Stimulated activated naive CD8-positive, alpha-beta T cell treated with anti-CD3 and anti-CD28 coated beads, Interleukin-15, Interleukin-2, amounts not matched to agents 100 ng/mL and 50 ng/mL, for 24 hours (primary cell): ENCODE data around the gene FHIT.
A peak's percentile ranks its signal among the peaks of the same experiment; 100 is the strongest.
"Not testable (repeated sequence)": the region's sequence is repeated elsewhere in the genome, so short reads cannot be mapped to it uniquely, and the experiment has no call there.

Source experiments
- H3K27ac Mint-ChIP-seq: one replicate; pipeline ENCODE4 v1.8.0; 2021; ENCODE audit warnings: mild to moderate bottlenecking, mixed read lengths
- H3K27me3 Mint-ChIP-seq: one replicate; pipeline ENCODE4 v1.8.0; 2021; ENCODE audit warnings: mixed read lengths
- H3K36me3 Mint-ChIP-seq: one replicate; pipeline ENCODE4 v1.8.0; 2021; ENCODE audit warnings: low read depth, mixed read lengths
- H3K4me1 Mint-ChIP-seq: one replicate; pipeline ENCODE4 v1.8.0; 2021; ENCODE audit warnings: low read depth, mixed read lengths
- H3K4me3 Mint-ChIP-seq: one replicate; pipeline ENCODE4 v1.8.0; 2021; ENCODE audit warnings: mild to moderate bottlenecking, mixed read lengths
- H3K9me3 Mint-ChIP-seq: one replicate; pipeline ENCODE4 v1.8.0; 2021; ENCODE audit warnings: mixed read lengths

FHIT gene

GRCh38 chr3:61201071-61201470, 50.2 kb downstream of the FHIT start:
- no peaks in the 10 kb centered on the region for H3K27me3 Mint-ChIP-seq
- H3K36me3 Mint-ChIP-seq: peaks cover 6% of the 10 kb centered on the region
- H3K9me3 Mint-ChIP-seq: no peaks in the 10 kb centered on the region
- H3K27ac Mint-ChIP-seq: no peak overlapping the region
- H3K4me1 Mint-ChIP-seq: no peaks in the 10 kb centered on the region
- H3K4me3 Mint-ChIP-seq: no peak overlapping the region

- Mint-ChIP-seq H3K9me3 (no peaks in the 10 kb centered on the region), H3K27me3 (no peaks in the 10 kb centered on the region), H3K4me1 (peaks cover 2% of the 10 kb centered on the region)
Measured at GRCh38 chr3:61200270-61200669, 51.0 kb downstream of the FHIT start.

GRCh38 chr3:61199843-61200242, 51.4 kb downstream of the FHIT start:
- H3K9me3 Mint-ChIP-seq: no peaks in the 10 kb centered on the region
- H3K4me3 Mint-ChIP-seq: no peak overlapping the region
- H3K27me3 Mint-ChIP-seq: no peaks in the 10 kb centered on the region
- H3K36me3 Mint-ChIP-seq: peaks cover 6% of the 10 kb centered on the region
- no peak overlapping the region for H3K27ac Mint-ChIP-seq
- peaks cover 4% of the 10 kb centered on the region for H3K4me1 Mint-ChIP-seq

More at GRCh38 chr3:61200270-61200669, 51.0 kb downstream of the FHIT start:
- Mint-ChIP-seq H3K36me3 (peaks cover 6% of the 10 kb centered on the region), H3K4me3 (no peak overlapping the region), H3K27ac (no peak overlapping the region)

GRCh38 chr3:61194892-61195538, 56.2 kb downstream of the FHIT start:
- H3K27me3 Mint-ChIP-seq: no peaks in the 10 kb centered on the region
- H3K27ac Mint-ChIP-seq: no peak overlapping the region
- no peaks in the 10 kb centered on the region for H3K9me3 Mint-ChIP-seq
- peaks cover 4% of the 10 kb centered on the region for H3K4me1 Mint-ChIP-seq
- H3K36me3 Mint-ChIP-seq: peaks cover 14% of the 10 kb centered on the region
- no peak overlapping the region for H3K4me3 Mint-ChIP-seq

- peaks cover 3% of the 10 kb centered on the region for H3K9me3 Mint-ChIP-seq
- H3K27me3 Mint-ChIP-seq: no peaks in the 10 kb centered on the region
- H3K27ac Mint-ChIP-seq: no peak overlapping the region
- no peak overlapping the region for H3K4me3 Mint-ChIP-seq
- peaks cover 11% of the 10 kb centered on the region for H3K36me3 Mint-ChIP-seq
- H3K4me1 Mint-ChIP-seq: peaks cover 4% of the 10 kb centered on the region
Measured at GRCh38 chr3:61192222-61192621, 59.0 kb downstream of the FHIT start.

GRCh38 chr3:61190205-61190604, 61.0 kb downstream of the FHIT start:
- H3K9me3 Mint-ChIP-seq, H3K27me3 Mint-ChIP-seq, H3K4me1 Mint-ChIP-seq, H3K27ac Mint-ChIP-seq, H3K4me3 Mint-ChIP-seq: not testable (repeated sequence)
- H3K36me3 Mint-ChIP-seq: peaks cover 11% of the 10 kb centered on the region

GRCh38 chr3:61186030-61186429, 65.2 kb downstream of the FHIT start:
- Mint-ChIP-seq H3K36me3 (peaks cover 3% of the 10 kb centered on the region), H3K4me1 (peaks cover 24% of the 10 kb centered on the region), H3K9me3 (peaks cover 3% of the 10 kb centered on the region), H3K27me3 (no peaks in the 10 kb centered on the region), H3K27ac (no peak overlapping the region), H3K4me3 (no peak overlapping the region)

- Mint-ChIP-seq H3K4me3 (no peak overlapping the region), H3K36me3 (peaks cover 3% of the 10 kb centered on the region), H3K9me3 (peaks cover 3% of the 10 kb centered on the region), H3K27ac (no peak overlapping the region), H3K27me3 (no peaks in the 10 kb centered on the region), H3K4me1 (peaks cover 30% of the 10 kb centered on the region)
Measured at GRCh38 chr3:61184956-61185355, 66.3 kb downstream of the FHIT start.

GRCh38 chr3:61182662-61183061, 68.6 kb downstream of the FHIT start:
- no peak overlapping the region for H3K27ac Mint-ChIP-seq
- no peak overlapping the region for H3K4me3 Mint-ChIP-seq
- peaks cover under 1% of the 10 kb centered on the region for H3K9me3 Mint-ChIP-seq
- no peaks in the 10 kb centered on the region for H3K27me3 Mint-ChIP-seq
- H3K36me3 Mint-ChIP-seq: peaks cover under 1% of the 10 kb centered on the region
- H3K4me1 Mint-ChIP-seq: peaks cover 32% of the 10 kb centered on the region

GRCh38 chr3:61181874-61182273, 69.4 kb downstream of the FHIT start:
- no peaks in the 10 kb centered on the region for H3K27me3 Mint-ChIP-seq
- H3K36me3 Mint-ChIP-seq: no peaks in the 10 kb centered on the region
- H3K9me3 Mint-ChIP-seq: no peaks in the 10 kb centered on the region
- H3K4me3 Mint-ChIP-seq: no peak overlapping the region
- peak overlapping the region; percentile 40 for H3K27ac Mint-ChIP-seq
- H3K4me1 Mint-ChIP-seq: peaks cover 32% of the 10 kb centered on the region

GRCh38 chr3:61180206-61180605, 71.0 kb downstream of the FHIT start:
- H3K4me1 Mint-ChIP-seq: peaks cover 32% of the 10 kb centered on the region
- H3K4me3 Mint-ChIP-seq: no peak overlapping the region
- no peaks in the 10 kb centered on the region for H3K27me3 Mint-ChIP-seq
- H3K9me3 Mint-ChIP-seq: peaks cover 4% of the 10 kb centered on the region
- no peak overlapping the region for H3K27ac Mint-ChIP-seq
- H3K36me3 Mint-ChIP-seq: no peaks in the 10 kb centered on the region

GRCh38 chr3:61178167-61178566, 73.1 kb downstream of the FHIT start:
- Mint-ChIP-seq H3K36me3 (no peaks in the 10 kb centered on the region), H3K9me3 (peaks cover 4% of the 10 kb centered on the region), H3K27ac (no peak overlapping the region), H3K4me3 (no peak overlapping the region), H3K27me3 (no peaks in the 10 kb centered on the region), H3K4me1 (peaks cover 28% of the 10 kb centered on the region)

GRCh38 chr3:61177450-61177849, 73.8 kb downstream of the FHIT start:
- Mint-ChIP-seq H3K27me3 (no peaks in the 10 kb centered on the region), H3K36me3 (no peaks in the 10 kb centered on the region), H3K4me1 (peaks cover 20% of the 10 kb centered on the region), H3K27ac (no peak overlapping the region), H3K9me3 (peaks cover 4% of the 10 kb centered on the region), H3K4me3 (no peak overlapping the region)

- H3K9me3 Mint-ChIP-seq: peaks cover 4% of the 10 kb centered on the region
- H3K27me3 Mint-ChIP-seq: no peaks in the 10 kb centered on the region
- H3K4me1 Mint-ChIP-seq: no peaks in the 10 kb centered on the region
- no peak overlapping the region for H3K4me3 Mint-ChIP-seq
- H3K27ac Mint-ChIP-seq: no peak overlapping the region
- H3K36me3 Mint-ChIP-seq: no peaks in the 10 kb centered on the region
Measured at GRCh38 chr3:61173676-61174075, 77.6 kb downstream of the FHIT start.

- no peak overlapping the region for H3K27ac Mint-ChIP-seq
- H3K4me3 Mint-ChIP-seq: no peak overlapping the region
- H3K4me1 Mint-ChIP-seq: no peaks in the 10 kb centered on the region
- H3K36me3 Mint-ChIP-seq: no peaks in the 10 kb centered on the region
- H3K9me3 Mint-ChIP-seq: peaks cover 4% of the 10 kb centered on the region
- H3K27me3 Mint-ChIP-seq: no peaks in the 10 kb centered on the region
Measured at GRCh38 chr3:61172684-61173083, 78.6 kb downstream of the FHIT start.

- Mint-ChIP-seq H3K4me3 (no peak overlapping the region), H3K36me3 (no peaks in the 10 kb centered on the region), H3K27ac (no peak overlapping the region), H3K9me3 (peaks cover 4% of the 10 kb centered on the region), H3K27me3 (no peaks in the 10 kb centered on the region), H3K4me1 (no peaks in the 10 kb centered on the region)
Measured at GRCh38 chr3:61172203-61172602, 79.0 kb downstream of the FHIT start.
